Subcutaneous adipose tissue (tissue), 4 donors: ENCODE measurements around the gene OMD. TPM values are rescaled to one million over a fixed set of nuclear protein-coding genes. Genes with fewer than 3 reads are reported as not detected.

Experiments
- total RNA-seq, 4 donors: library from RNA; depleted of rRNA; stranded (reverse); fragments of >200 nt; gene quantifications; one replicate each; pipeline ENCODE4 v1.1.0, GENCODE V29; 2016
- TF ChIP-seq, protein P1 (sequence below): fragments of 450-650 bp; IDR thresholded peaks from one replicate; pipeline ENCODE4 v1.5.1; 2016; ENCODE audit warnings: low read depth, mild to moderate bottlenecking, control low read depth, antibody characterized with exemption, moderate library complexity

Gene OMD
- total RNA-seq, 4 donors from 2014 or later, result 5.1 to 35.0 (median 23.0) TPM

DNA sequence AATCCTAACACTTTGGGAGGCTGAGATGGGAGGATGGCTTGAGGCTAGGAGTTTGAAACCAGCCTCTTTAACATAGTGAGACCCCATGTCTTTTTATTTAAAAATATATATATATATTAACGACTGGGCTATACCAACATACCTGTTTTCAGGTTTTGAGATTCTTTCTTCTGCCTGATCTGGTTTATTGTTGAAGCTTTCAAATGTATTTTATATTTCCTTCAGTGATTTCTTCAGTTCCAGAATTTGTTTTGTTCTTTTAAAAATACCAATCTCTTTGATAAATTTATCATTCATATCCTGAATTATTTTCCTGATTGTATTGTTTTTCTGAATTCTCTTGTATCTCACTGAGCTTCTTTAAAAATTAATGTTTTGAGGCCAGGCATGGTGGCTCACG lies 51.1 kb downstream of the OMD start:
- TF ChIP-seq, protein P1, sequence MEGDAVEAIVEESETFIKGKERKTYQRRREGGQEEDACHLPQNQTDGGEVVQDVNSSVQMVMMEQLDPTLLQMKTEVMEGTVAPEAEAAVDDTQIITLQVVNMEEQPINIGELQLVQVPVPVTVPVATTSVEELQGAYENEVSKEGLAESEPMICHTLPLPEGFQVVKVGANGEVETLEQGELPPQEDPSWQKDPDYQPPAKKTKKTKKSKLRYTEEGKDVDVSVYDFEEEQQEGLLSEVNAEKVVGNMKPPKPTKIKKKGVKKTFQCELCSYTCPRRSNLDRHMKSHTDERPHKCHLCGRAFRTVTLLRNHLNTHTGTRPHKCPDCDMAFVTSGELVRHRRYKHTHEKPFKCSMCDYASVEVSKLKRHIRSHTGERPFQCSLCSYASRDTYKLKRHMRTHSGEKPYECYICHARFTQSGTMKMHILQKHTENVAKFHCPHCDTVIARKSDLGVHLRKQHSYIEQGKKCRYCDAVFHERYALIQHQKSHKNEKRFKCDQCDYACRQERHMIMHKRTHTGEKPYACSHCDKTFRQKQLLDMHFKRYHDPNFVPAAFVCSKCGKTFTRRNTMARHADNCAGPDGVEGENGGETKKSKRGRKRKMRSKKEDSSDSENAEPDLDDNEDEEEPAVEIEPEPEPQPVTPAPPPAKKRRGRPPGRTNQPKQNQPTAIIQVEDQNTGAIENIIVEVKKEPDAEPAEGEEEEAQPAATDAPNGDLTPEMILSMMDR, result no peak

DNA sequence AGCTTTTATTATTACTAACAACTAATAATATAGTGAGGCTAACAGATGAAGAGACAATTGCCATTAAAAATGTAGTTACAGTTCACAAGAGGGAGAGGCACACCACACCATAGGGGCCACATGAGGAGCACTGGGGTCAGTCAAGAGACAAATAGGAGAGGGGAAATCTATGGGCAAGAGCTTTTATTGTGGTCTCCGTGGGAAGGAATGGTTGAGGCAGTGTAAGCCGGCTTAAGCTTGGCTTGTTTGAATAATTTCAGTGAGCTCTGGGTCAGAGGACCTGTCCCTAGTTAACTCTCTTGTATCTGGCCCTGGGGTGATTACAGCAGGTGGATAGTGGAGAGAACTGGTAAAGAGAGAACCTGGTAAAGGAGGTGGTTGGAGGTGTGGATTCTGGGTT lies 55.2 kb downstream of the OMD start:
- TF ChIP-seq, protein P1, result no peak

Other genes with a start within 250 kb of the OMD start
- gene IARS1, start 130.8 kb downstream of the OMD start, total RNA-seq, result 100 to 1,000 TPM in 1 of 4 donors, 10 to 100 TPM in 3; 55.9 to 105 (median 61.2) TPM
- 10 to 100 TPM; 38.4 to 46.3 (median 44.7) TPM for gene NOL8, start 99.1 kb downstream of the OMD start, total RNA-seq
- gene CENPP, start 98.5 kb downstream of the OMD start, total RNA-seq, result 1 to 10 TPM in 3 of 4 donors, under 1 TPM in 1; 0.98 to 7.9 (median 5.4) TPM
- 10 to 100 TPM in 2 of 4 donors, 1 to 10 TPM in 2; 1.3 to 25.8 (median 13.3) TPM for gene OGN, start 19.9 kb downstream of the OMD start, total RNA-seq
- gene ASPN, start 58.0 kb upstream of the OMD start, total RNA-seq, result 10 to 100 TPM in 2 of 4 donors, 1 to 10 TPM in 2; 6.6 to 18.4 (median 9.8) TPM
- 100 to 1,000 TPM in 1 of 4 donors, 10 to 100 TPM in 3; 57.8 to 131 (median 71.2) TPM for gene ECM2, start 111.5 kb upstream of the OMD start, total RNA-seq
- gene IPPK, start 245.7 kb upstream of the OMD start, total RNA-seq, result 1 to 10 TPM; 5.4 to 8.3 (median 7.3) TPM